GM12891 (cell line): ENCODE data around the gene CDC45.
"Not testable (repeated sequence)": the region's sequence is repeated elsewhere in the genome, so short reads cannot be mapped to it uniquely, and the experiment has no call there.

Experiments used
- DNase-seq: peaks from one replicate; pipeline ENCODE4 v3.0.0; 2011; ENCODE audit warnings: low spot score; ENCODE audit not compliant: insufficient read length
- FAIRE-seq: peaks from 2 replicates; lab custom pipeline; 2011; peaks lifted over from hg19 to GRCh38; lab: Jason Lieb, UNC
- PAX5 ChIP-seq: IDR thresholded peaks from 2 replicates; pipeline ENCODE4 v1.6.1; 2011; ENCODE audit warnings: low read length, moderate library complexity, mild to moderate bottlenecking; ENCODE audit not compliant: insufficient read depth, severe bottlenecking
- POLR2A ChIP-seq: IDR thresholded peaks from 2 replicates; pipeline ENCODE4 v1.6.1; 2011; ENCODE audit warnings: low read depth, low read length, control low read depth
- POLR2AphosphoS5 ChIP-seq: IDR thresholded peaks from 2 replicates; pipeline ENCODE4 v1.6.1; 2011; ENCODE audit warnings: low read depth, low read length, control low read depth
- POU2F2 ChIP-seq: IDR thresholded peaks from 2 replicates; pipeline ENCODE4 v1.6.1; 2011; ENCODE audit warnings: low read depth, mild to moderate bottlenecking, control low read depth, low read length, moderate library complexity
- SPI1 ChIP-seq: IDR thresholded peaks from 2 replicates; pipeline ENCODE4 v1.6.1; 2011; ENCODE audit warnings: low read depth, low read length, control low read depth
- TAF1 ChIP-seq: IDR thresholded peaks from 2 replicates; pipeline ENCODE4 v1.6.1; 2011; ENCODE audit warnings: low read depth, low read length, control low read depth

CDC45 gene

DNA sequence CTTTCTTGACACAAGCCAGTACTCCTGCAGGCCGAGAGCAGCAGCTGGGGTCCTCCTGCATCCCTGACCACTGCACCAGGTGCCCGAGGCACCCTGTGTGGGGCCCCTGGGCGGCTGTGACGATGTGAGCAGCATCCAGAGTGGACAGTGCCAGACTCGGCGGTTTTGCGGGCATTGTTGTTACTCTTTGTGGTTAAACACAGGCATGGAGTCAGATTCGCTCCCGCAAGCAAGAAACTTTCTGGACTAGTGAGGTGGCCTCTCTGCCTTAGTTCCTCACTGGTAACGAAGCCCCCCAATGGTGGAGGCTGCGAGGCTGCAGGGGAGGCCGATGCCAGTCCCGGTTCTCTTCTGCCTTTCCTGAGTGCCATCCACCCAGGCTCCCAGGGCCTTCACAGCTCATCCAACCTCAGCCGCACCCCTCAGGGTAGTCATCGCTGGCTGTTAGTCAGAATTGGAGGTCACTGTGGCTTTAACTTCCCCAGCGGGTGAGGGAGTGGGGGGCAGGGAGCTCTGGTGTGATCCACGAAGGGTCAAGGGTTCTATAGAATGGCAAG is 48.2 kb downstream of the CDC45 start:
- TF ChIP-seq POLR2A (no peak), POLR2AphosphoS5 (no peak), SPI1 (no peak), TAF1 (no peak), POU2F2 (no peak), PAX5 (no peak)
- DNase-seq (no peak), FAIRE-seq (no peak)

GRCh38 chr22:19529811-19530210 is 50.1 kb downstream of the CDC45 start:
- FAIRE-seq, result no peak
- TF ChIP-seq POU2F2 (no peak), TAF1 (no peak), SPI1 (no peak), POLR2A (no peak), PAX5 (no peak), POLR2AphosphoS5 (no peak)
- DNase-seq, result no peak

DNA sequence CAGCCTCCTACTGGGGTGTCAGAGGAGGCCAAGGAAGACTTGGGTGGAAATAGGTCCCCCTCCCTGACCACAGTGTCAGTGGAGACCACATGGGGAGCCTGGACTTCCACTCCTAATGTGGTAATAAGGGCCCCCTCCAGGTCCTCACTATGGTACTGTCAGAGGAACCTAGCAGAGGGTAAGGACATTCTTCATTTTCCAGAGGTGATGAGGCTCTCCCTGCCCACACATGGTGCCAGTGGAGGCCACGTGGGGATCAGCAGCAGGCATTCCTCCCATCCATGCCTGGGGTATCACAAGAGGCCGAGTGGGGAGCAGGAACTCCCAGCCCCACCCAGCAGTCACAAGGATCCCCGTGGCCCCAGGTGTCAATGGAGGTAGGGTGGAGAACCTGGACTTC is 51.0 kb downstream of the CDC45 start:
- DNase-seq (no peak), FAIRE-seq (no peak)
- TF ChIP-seq PAX5 (no peak), POLR2A (no peak), POU2F2 (no peak), TAF1 (no peak)

GRCh38 chr22:19531327-19531726 is 51.6 kb downstream of the CDC45 start:
- not testable (repeated sequence) for FAIRE-seq

GRCh38 chr22:19533049-19533626 is 53.4 kb downstream of the CDC45 start:
- FAIRE-seq (no peak), DNase-seq (no peak)
- no peak for TF ChIP-seq POLR2AphosphoS5
- no peak for TF ChIP-seq POLR2A
- TF ChIP-seq PAX5, result no peak
- no peak for TF ChIP-seq TAF1
- no peak for TF ChIP-seq SPI1
- no peak for TF ChIP-seq POU2F2

More at GRCh38 chr22:19531327-19531726, 51.6 kb downstream of the CDC45 start:
- DNase-seq, result not testable (repeated sequence)

DNA sequence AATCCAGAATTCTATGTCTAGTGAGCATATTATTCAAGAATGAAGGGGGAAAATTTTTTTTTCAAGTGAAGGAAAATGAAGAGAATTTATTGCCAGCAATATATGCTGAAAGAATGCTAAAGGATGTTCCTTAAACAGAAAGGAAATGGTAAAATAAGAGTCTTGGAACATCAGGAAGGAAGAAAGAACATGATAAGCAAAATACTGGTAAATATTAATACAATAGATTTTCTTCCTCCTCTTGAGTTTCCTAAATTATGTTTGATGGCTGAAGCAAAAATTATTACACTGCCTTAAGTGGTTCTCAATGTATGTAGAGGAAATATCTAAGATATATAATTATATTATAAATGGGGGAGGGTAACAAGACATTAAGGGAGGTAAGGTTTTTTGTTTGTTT is 54.1 kb downstream of the CDC45 start:
- DNase-seq (no peak), FAIRE-seq (no peak)
- no peak for TF ChIP-seq PAX5
- TF ChIP-seq POLR2A, result no peak
- no peak for TF ChIP-seq POU2F2
- TF ChIP-seq SPI1, result no peak
- TF ChIP-seq POLR2AphosphoS5, result no peak
- TF ChIP-seq TAF1, result no peak

GRCh38 chr22:19535001-19535400 is 55.3 kb downstream of the CDC45 start:
- TF ChIP-seq PAX5 (no peak), POLR2AphosphoS5 (no peak), POU2F2 (no peak), POLR2A (no peak), SPI1 (no peak), TAF1 (no peak)
- no peak for FAIRE-seq

DNA sequence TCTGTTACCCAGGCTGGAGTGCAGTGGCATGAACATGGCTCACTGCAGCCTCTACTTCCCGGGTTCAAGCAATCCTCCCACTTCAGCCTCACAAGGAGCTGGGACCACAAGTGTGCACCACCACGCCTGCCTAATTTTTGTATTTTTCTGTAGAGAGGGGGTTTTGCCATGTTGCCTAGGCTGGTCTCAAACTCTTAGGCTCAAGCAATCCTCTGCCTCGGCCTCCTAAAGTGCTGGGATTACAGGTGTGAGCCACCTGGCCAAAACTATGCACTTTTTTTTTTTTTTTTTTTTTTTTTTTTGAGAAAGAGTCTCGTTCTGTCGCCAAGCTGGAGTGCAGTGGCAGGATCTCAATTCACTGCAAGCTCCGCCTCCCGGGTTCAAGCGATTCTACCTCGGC is 56.8 kb downstream of the CDC45 start:
- DNase-seq (no peak), FAIRE-seq (no peak)
- no peak for TF ChIP-seq POLR2A
- no peak for TF ChIP-seq POU2F2
- no peak for TF ChIP-seq TAF1
- TF ChIP-seq PAX5, result no peak
- TF ChIP-seq POLR2AphosphoS5, result no peak
- TF ChIP-seq SPI1, result no peak

More at GRCh38 chr22:19535001-19535400, 55.3 kb downstream of the CDC45 start:
- DNase-seq, result no peak

DNA sequence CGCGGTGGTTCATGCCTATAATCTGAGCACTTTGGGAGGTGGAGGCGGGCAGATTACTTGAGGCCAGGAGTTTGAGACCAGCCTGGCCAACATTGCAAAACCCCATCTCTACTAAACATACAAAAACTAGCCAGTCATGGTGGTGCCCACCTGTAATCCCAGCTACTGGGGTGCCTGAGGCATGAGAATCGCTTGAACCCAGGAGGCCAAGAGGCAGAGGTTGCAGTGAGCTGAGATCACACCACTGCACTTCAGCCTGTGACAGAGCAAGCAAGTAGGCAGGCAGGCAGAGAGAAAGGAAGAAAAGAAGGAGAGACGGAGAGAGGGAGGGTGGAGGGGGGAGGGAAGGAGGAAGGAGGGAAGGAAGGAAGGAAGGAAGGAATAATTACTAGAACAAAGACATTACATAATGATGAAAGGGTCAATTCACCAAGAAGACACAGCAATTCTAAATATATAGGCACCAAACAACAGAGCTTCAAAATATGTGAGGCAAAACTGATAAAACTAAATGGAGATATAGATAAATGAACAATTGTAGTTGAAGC is 58.3 kb downstream of the CDC45 start:
- no peak for DNase-seq
- TF ChIP-seq PAX5 (no peak), POLR2A (no peak), POU2F2 (no peak), TAF1 (no peak), SPI1 (no peak), POLR2AphosphoS5 (no peak)
- FAIRE-seq, result no peak
